ENCODE data around the gene NTNG2. TPM values are rescaled to one million over a fixed set of nuclear protein-coding genes. Genes with fewer than 3 reads are reported as not detected.

The NTNG2 gene
- total RNA-seq, 2 donors from 2014 or later, result 1.3 TPM

GRCh38 chr9:132293145-132293721, 131.4 kb downstream of the NTNG2 start:
- 95 to 96% methylated on average over 9 to 13 of the region's 13 CpGs for WGBS, 2 experiments (ENCODE audit: insufficient coverage in 1 of 2, insufficient read length in 1 of 2)
- no peaks in the 10 kb centered on the region for H3K27me3 ChIP-seq (ENCODE audit: control insufficient read depth, insufficient read depth, low read length, poor library complexity, severe bottlenecking)
- peaks cover 64% of the 10 kb centered on the region for H3K36me3 Mint-ChIP-seq (ENCODE audit: low read depth)
- no peak overlapping the region for H3K27ac Mint-ChIP-seq
- H3K4me3 Mint-ChIP-seq, result no peak overlapping the region
- no peak for DNase-seq
- H3K36me3 ChIP-seq (ENCODE audit: control insufficient read depth, insufficient read depth, low read length), result peaks cover 74% of the 10 kb centered on the region
- no peak for TF ChIP-seq CTCF (conservative IDR thresholded peaks at IDR 0.05)
- no peaks in the 10 kb centered on the region for H3K27me3 Mint-ChIP-seq (ENCODE audit: insufficient read depth)
- no peak overlapping the region for H3K4me3 ChIP-seq (ENCODE audit: low read length)
- H3K4me1 ChIP-seq (ENCODE audit: control insufficient read depth, insufficient read depth, low read length), result no peaks in the 10 kb centered on the region
- H3K9ac ChIP-seq (ENCODE audit: extremely low read depth, low read length, poor library complexity, severe bottlenecking), result no peak overlapping the region
- no peaks in the 10 kb centered on the region for H3K9me3 ChIP-seq (ENCODE audit: control insufficient read depth, low read length)
- no peak overlapping the region for H3K27ac ChIP-seq (ENCODE audit: low read depth, low read length)
- H3K9me3 Mint-ChIP-seq, result no peaks in the 10 kb centered on the region
- H3K4me1 Mint-ChIP-seq, result peaks cover 10% of the 10 kb centered on the region

Other genes with a start within 250 kb of the NTNG2 start
- 10 to 100 TPM; 29.8 to 37.0 TPM for gene MED27, start 82.2 kb upstream of the NTNG2 start, total RNA-seq
- 10 to 100 TPM; 40.0 to 53.3 TPM for gene SETX, start 192.9 kb downstream of the NTNG2 start, total RNA-seq
- 10 to 100 TPM; 21.0 to 23.7 TPM for gene TTF1, start 244.8 kb downstream of the NTNG2 start, total RNA-seq
- 1 to 10 TPM; 1.7 to 2.2 TPM for gene CFAP77, start 248.2 kb downstream of the NTNG2 start, total RNA-seq

All from endodermal cell (in vitro differentiated cells).